ENCODE data around the gene CALR.

CALR gene

DNA sequence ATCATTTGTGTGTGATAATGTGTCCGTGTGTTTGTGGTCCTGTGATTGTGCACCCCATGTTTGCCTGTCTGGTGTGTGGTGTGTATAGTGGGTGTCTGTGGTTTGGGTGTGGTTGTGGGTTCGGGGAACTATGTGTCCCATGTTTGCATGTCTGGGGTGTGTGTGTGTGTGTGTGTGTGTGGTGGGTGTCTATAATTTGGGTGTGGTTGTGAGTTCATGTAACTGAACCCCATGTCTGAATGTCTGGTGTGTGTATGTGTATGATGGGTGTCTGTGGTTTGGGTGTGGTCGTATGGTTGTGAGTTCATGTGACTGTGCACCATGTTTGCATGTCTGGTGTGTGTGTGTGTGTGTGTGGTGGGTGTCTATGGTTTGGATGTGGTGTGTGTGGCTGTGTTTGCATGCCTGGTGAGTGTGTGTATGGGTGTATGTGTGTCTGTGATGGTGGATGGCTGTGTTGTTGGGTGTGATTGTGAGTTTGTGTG is 45.8 kb downstream of the CALR start:
- no peak for TF ChIP-seq CTCF (conservative IDR thresholded peaks at IDR 0.05; ENCODE audit: control insufficient read depth, insufficient read depth, low read depth, low read length)
- DNase-seq (ENCODE audit: low read depth): peak; percentile 30
- H3K4me3 ChIP-seq (ENCODE audit: control insufficient read depth, low read depth, low read length): no peak overlapping the region

DNA sequence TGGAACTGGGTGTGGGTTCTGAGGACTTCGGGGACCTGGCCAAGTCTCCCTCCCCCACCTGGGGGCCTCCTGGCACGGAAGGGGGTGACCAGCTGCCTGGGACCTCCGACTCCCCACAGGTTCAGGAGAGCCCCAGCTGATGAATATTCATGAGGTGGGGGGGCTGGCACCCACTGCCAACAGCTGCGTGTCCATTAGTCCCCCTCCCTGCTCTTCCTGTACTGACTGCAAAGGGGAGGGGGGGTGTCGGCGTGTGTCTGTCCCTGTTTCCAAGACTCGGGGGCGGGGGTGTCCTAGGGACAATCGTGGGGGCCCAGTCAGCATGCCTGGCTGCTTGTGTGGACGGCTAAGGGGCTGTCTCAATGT is 46.3 kb downstream of the CALR start:
- H3K4me3 ChIP-seq (ENCODE audit: control insufficient read depth, low read depth, low read length): no peak overlapping the region
- no peak for DNase-seq (ENCODE audit: low read depth)
- TF ChIP-seq CTCF (conservative IDR thresholded peaks at IDR 0.05; ENCODE audit: control insufficient read depth, insufficient read depth, low read depth, low read length): no peak

DNA sequence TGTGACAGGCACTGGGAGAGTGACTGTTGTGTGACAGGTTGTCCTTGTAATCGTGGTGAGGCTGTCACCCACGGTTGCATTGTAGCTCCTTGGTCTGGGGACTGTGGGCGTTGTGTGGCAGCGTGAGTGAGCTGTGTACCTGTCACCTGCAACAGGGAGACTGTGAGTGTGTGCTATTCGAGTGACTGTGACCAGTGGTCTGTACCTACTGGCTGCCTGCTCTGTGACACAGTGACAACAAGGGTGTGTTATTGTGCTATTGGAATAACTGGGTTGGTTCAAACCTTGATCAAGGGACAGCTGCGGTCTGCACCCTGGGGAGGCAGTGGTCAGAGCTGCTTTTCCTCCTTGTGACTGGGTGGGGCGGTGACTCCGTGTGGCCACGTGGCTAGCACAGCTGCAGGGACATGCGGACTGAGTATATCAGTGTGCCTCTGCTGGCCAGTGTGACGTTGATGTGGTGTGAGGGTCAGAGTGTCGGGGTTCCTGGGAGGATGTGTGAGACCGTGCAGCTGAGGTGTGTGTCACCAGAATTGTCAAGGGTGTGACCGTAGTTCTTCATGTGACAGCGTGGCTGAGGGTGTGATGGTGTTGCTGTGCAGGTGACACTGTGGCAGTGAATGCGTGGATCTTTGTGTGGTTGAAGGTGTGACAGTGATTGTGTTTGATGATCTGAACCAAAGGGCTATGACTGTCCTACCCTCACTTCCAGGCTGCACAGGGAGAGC is 46.8 kb downstream of the CALR start:
- no peak for TF ChIP-seq CTCF (conservative IDR thresholded peaks at IDR 0.05; ENCODE audit: control insufficient read depth, insufficient read depth, low read depth, low read length)
- DNase-seq (ENCODE audit: low read depth): peak; percentile 55
- H3K4me3 ChIP-seq (ENCODE audit: control insufficient read depth, low read depth, low read length): no peak overlapping the region

GRCh38 chr19:12986726-12987125 is 48.3 kb downstream of the CALR start:
- DNase-seq (ENCODE audit: low read depth): no peak
- H3K4me3 ChIP-seq (ENCODE audit: control insufficient read depth, low read depth, low read length): no peak overlapping the region
- TF ChIP-seq CTCF (conservative IDR thresholded peaks at IDR 0.05; ENCODE audit: control insufficient read depth, insufficient read depth, low read depth, low read length): no peak

DNA sequence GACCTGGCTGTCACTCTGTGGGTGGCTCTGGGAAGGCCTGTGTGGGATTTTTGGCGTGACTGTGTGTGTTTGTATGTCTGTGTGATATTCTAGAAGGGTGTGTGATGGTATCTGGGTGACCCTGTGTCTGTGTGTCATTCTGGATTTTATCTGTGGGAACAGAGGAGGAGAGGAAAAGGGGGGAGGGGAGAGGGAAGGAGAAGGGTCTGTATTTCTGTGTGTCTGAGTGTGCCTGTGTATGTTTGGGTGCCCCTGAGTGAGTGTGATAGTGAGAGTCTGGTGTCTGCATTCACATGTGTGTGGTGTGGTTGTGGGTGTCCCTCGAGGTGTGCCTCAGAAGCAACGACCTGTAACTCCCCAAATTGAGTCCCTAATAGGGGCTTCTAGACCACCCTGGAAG is 48.8 kb downstream of the CALR start:
- no peak for DNase-seq (ENCODE audit: low read depth)
- no peak overlapping the region for H3K4me3 ChIP-seq (ENCODE audit: control insufficient read depth, low read depth, low read length)
- TF ChIP-seq CTCF (conservative IDR thresholded peaks at IDR 0.05; ENCODE audit: control insufficient read depth, insufficient read depth, low read depth, low read length): no peak

DNA sequence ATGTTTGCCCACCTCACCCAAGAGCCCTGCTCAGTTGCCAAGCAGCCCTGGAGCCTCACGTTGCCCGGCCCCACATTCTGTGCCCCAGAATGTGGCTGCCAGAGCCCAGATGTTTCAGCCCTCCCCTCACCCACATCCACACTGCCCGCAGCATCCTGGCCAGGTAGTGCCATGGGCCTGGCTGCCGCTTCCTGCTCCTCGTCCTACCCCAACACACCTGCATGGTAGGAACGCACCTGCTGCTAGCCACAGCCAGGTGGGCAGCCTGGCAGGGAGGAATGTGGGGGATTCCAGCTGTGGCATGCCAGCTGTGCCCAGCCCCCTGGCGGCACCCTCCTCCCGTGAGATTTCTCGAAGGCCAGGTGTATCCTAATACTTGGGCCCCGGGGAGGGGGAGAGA is 49.4 kb downstream of the CALR start:
- DNase-seq (ENCODE audit: low read depth): no peak
- no peak overlapping the region for H3K4me3 ChIP-seq (ENCODE audit: control insufficient read depth, low read depth, low read length)
- TF ChIP-seq CTCF (conservative IDR thresholded peaks at IDR 0.05; ENCODE audit: control insufficient read depth, insufficient read depth, low read depth, low read length): no peak

Measured in fibroblast of mammary gland (primary cell).